ENCODE results near the gene CDK14.

Gene CDK14

GRCh38 chr7:90692396-90692795, 96.3 kb downstream of the CDK14 start:
- H3K79me2 ChIP-seq (ENCODE audit: insufficient read depth, low read length), result no peaks in the 10 kb centered on the region
- H3K4me2 ChIP-seq (ENCODE audit: low read length), result no peak overlapping the region
- H4K20me1 ChIP-seq (ENCODE audit: insufficient read depth, low read length), result no peaks in the 10 kb centered on the region
- no peak for TF ChIP-seq EZH2 (IDR thresholded peaks at IDR 0.05; ENCODE audit: borderline replicate concordance, low read length)
- no peak for TF ChIP-seq CTCF (IDR thresholded peaks at IDR 0.05; ENCODE audit: low read length)
- no peak overlapping the region for H3K4me3 ChIP-seq (ENCODE audit: low read depth, low read length, poor library complexity, severe bottlenecking)
- H3K4me1 ChIP-seq (ENCODE audit: insufficient read depth, low read length, severe bottlenecking), result no peaks in the 10 kb centered on the region
- H3F3A ChIP-seq (ENCODE audit: insufficient read depth, low read length), result no peaks in the 10 kb centered on the region; the same call in 1 of the 2 replicates
- no peaks in the 10 kb centered on the region for H3K36me3 ChIP-seq (ENCODE audit: insufficient read depth, low read length)
- no peak overlapping the region for H2AFZ ChIP-seq (ENCODE audit: low read length)
- no peak overlapping the region for H3K9ac ChIP-seq (ENCODE audit: low read length)
- H3K9me2 ChIP-seq (ENCODE audit: low read depth, low read length), result no peaks in the 10 kb centered on the region
- H3K27me3 ChIP-seq (ENCODE audit: insufficient read depth, low read length), result no peaks in the 10 kb centered on the region
- no peak overlapping the region for H3K27ac ChIP-seq (ENCODE audit: low read depth, low read length, poor library complexity, severe bottlenecking)
- no peaks in the 10 kb centered on the region for H3K9me3 ChIP-seq (ENCODE audit: low read length)

GRCh38 chr7:90692947-90693346, 96.8 kb downstream of the CDK14 start:
- Histone ChIP-seq H3K27ac (ENCODE audit: low read depth, low read length, poor library complexity, severe bottlenecking) (no peak overlapping the region), H3K9me3 (ENCODE audit: low read length) (no peaks in the 10 kb centered on the region), H3K4me2 (ENCODE audit: low read length) (no peak overlapping the region), H4K20me1 (ENCODE audit: insufficient read depth, low read length) (no peaks in the 10 kb centered on the region), H3F3A (ENCODE audit: insufficient read depth, low read length) (no peaks in the 10 kb centered on the region; the same call in 1 of the 2 replicates), H3K4me3 (ENCODE audit: low read depth, low read length, poor library complexity, severe bottlenecking) (no peak overlapping the region), H3K27me3 (ENCODE audit: insufficient read depth, low read length) (no peaks in the 10 kb centered on the region), H3K79me2 (ENCODE audit: insufficient read depth, low read length) (no peaks in the 10 kb centered on the region), H3K4me1 (ENCODE audit: insufficient read depth, low read length, severe bottlenecking) (no peaks in the 10 kb centered on the region), H3K9ac (ENCODE audit: low read length) (no peak overlapping the region), H3K9me2 (ENCODE audit: low read depth, low read length) (no peaks in the 10 kb centered on the region), H3K36me3 (ENCODE audit: insufficient read depth, low read length) (no peaks in the 10 kb centered on the region), H2AFZ (ENCODE audit: low read length) (no peak overlapping the region)
- TF ChIP-seq CTCF (IDR thresholded peaks at IDR 0.05; ENCODE audit: low read length) (no peak), EZH2 (IDR thresholded peaks at IDR 0.05; ENCODE audit: borderline replicate concordance, low read length) (no peak)

GRCh38 chr7:90693939-90694338, 97.8 kb downstream of the CDK14 start:
- Histone ChIP-seq H3K27me3 (ENCODE audit: insufficient read depth, low read length) (no peaks in the 10 kb centered on the region), H3K4me3 (ENCODE audit: low read depth, low read length, poor library complexity, severe bottlenecking) (no peak overlapping the region)

More at GRCh38 chr7:90693939-90694338, 97.8 kb downstream of the CDK14 start:
- H4K20me1 ChIP-seq (ENCODE audit: insufficient read depth, low read length), result no peaks in the 10 kb centered on the region
- no peaks in the 10 kb centered on the region for H3K9me3 ChIP-seq (ENCODE audit: low read length)
- no peaks in the 10 kb centered on the region for H3K4me1 ChIP-seq (ENCODE audit: insufficient read depth, low read length, severe bottlenecking)
- H3K79me2 ChIP-seq (ENCODE audit: insufficient read depth, low read length), result no peaks in the 10 kb centered on the region
- H3K9me2 ChIP-seq (ENCODE audit: low read depth, low read length), result no peaks in the 10 kb centered on the region
- H3K9ac ChIP-seq (ENCODE audit: low read length), result no peak overlapping the region
- H3F3A ChIP-seq (ENCODE audit: insufficient read depth, low read length), result no peaks in the 10 kb centered on the region; the same call in 1 of the 2 replicates
- no peak overlapping the region for H3K4me2 ChIP-seq (ENCODE audit: low read length)
- H3K36me3 ChIP-seq (ENCODE audit: insufficient read depth, low read length), result no peaks in the 10 kb centered on the region
- TF ChIP-seq CTCF (IDR thresholded peaks at IDR 0.05; ENCODE audit: low read length), result no peak
- TF ChIP-seq EZH2 (IDR thresholded peaks at IDR 0.05; ENCODE audit: borderline replicate concordance, low read length), result no peak
- H2AFZ ChIP-seq (ENCODE audit: low read length), result no peak overlapping the region
- no peak overlapping the region for H3K27ac ChIP-seq (ENCODE audit: low read depth, low read length, poor library complexity, severe bottlenecking)
